SKM-1 (cell line): ENCODE data around the gene PIP4K2B.

Experiments used
- DNase-seq: peaks from one replicate; lab custom pipeline; 2025; ENCODE audit not compliant: unreplicated experiment; lab: John Stamatoyannopoulos, UW

The PIP4K2B gene

DNA sequence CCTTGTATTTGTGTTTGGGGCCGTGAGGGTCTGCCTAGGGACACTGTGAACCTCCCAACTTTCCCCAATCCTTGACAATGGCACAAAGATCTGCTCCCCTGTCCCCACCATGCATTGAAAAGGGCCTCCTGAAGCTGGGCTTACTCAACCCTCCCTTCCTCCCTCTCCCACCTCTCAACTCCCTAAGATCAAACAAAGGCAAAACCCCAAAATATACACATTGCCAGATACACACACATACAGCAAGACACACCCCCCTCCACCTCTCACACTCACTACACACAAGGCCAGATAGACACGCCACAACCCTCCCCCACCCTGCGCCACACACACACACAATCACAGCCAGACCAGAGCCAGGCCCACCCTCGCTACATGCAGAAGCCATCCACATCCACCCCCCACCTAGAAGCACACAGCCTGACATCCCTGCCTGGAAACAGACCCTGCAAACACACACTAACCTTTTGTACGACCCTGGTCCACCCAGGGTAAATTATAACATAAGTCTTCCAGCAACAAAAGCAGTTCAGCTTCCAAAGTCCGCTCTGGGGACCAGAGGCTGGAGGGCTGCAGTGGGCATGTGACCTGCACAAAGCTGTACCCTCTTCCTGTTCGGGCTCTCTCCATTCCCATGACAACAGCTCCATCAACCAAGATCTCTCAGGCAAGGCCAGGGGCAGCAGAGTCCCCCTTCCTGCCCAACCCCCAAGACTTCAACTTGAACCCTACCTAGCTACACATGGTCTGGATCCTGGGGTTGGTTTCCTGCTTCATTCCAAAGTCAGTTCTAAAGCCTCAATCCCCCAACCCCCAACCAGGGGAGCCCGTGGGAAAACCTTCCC, 53.1 kb downstream of the PIP4K2B start:
- DNase-seq, result no peak

GRCh38 chr17:38745545-38745944, 53.8 kb downstream of the PIP4K2B start:
- DNase-seq, result no peak

DNA sequence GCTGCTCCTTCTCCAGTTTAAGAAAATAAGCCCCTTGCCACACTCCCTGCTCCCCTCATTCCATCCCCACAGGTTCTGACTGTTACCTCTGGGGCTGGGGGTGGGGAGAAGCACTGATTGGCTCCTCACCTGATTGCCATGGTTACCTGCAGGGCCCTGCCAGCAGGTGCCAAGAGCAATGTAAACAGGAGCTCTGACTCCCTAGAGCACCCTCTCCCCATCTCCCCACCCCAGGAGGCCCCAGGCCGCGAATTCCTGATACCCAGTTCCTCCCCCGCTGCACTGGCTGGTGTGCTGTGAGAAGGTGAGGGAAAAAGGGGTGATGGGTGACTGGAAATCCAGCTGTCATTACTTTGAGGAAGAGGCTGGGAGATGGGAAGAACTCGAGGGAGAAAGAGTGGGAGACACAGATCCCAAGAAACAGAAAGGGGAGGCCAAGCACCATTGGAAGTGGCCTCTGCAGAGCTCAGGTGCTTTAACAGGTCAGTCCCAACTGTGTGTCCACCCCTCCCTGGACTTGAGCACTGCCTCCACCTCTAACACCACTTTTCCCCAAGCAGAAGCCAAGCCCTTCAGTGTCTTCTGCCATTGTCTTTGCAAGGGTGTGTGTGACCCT, 55.7 kb downstream of the PIP4K2B start:
- DNase-seq, result no peak

GRCh38 chr17:38742411-38743308, 56.7 kb downstream of the PIP4K2B start:
- no peak for DNase-seq

- DNase-seq, result no peak
These were observed 57.4 kb downstream of the PIP4K2B start for GRCh38 chr17:38741921-38742410.

- no peak for DNase-seq
These were observed 57.9 kb downstream of the PIP4K2B start for GRCh38 chr17:38741461-38741860.

- no peak for DNase-seq
These were observed 58.5 kb downstream of the PIP4K2B start for GRCh38 chr17:38740806-38741205.

DNA sequence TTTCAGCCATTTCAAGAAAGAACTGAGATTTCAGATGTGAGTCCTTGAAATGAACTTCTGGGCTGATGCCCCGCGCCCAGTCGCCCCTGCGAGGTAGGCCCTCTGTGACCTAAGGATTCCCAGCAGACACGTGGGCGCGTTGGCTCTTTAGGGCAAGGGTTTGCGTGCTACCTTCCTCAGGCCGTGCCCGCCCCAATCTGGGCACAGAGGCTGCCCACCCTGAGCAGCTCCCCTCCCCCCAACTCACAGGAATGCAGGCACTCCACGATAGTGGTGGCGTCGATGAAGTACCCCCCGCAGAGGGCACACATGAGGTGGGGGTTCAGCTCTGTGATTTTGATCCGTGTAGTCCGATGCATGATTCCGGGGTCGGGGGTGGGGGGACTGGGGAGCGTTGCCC, 59.3 kb downstream of the PIP4K2B start:
- no peak for DNase-seq

- no peak for DNase-seq
These were observed 60.1 kb downstream of the PIP4K2B start for GRCh38 chr17:38739305-38739704.

DNA sequence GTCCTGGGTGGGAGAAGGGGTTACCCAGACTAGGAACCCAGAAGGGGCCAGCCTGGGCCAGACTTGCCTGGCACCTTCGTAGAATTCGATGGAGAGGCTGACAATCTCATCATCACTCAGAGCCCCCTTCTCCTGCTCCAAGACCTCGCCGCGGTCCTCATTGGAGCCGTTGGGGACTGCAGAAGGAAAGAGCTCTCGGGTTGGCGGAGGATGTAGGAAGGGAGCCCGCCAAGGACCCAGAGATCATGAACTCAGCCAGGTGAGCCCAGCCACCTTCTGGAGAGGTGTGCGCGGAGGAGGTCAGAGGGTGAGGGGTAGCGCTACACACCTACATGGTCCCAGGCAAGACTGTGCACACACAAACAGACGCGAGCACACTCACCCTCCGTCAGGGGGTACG, 60.7 kb downstream of the PIP4K2B start:
- DNase-seq, result no peak

- DNase-seq, result no peak
These were observed 61.2 kb downstream of the PIP4K2B start for GRCh38 chr17:38738007-38738662.

- no peak for DNase-seq
These were observed 64.0 kb downstream of the PIP4K2B start for GRCh38 chr17:38735161-38735997.

DNA sequence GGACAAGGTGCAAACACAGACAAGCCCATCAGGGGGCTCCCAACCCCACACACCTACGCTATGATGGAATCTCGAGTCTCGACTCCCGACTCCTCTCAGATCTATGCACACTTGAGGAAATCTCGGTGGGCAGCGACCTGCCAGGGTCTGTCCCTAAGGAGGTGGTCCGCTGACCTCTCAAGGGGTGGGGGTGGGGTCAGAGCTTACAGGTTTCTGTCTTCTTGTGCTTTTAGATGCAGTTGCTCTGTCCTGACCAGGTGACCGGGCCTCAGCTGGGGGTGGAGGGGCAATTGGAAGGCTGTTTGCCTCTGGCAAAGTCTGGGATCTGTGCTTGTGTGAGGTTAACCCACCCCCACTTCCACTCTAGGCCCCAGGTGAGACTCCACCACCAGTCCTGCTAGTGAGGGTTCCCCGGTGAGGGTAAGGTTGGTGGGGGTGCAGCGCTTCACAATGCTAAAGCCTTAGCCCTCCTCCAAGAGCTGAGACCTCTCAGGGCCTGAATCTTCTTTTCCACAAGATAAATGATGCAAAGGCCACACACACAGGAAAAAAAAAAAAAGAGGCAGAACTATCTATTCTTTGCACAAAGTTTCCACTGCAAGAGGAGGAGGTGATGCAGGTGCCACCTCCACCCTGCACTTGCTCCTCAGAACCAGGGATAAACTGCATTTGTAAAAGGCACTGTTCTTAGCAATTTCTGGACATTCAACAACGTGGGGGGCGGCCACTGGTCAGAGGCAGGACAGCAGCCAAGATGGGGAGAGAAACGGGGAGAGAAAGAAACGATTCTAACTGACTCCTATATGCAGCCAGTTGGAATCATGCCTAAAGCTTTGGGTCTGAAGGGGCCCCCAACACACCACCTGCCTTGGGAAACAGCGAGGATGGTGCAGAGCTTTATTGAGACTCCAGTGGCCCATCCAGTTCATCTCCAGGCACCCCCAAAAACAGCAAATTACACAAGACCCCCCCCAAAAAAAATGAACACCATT, 65.1 kb downstream of the PIP4K2B start:
- no peak for DNase-seq

DNA sequence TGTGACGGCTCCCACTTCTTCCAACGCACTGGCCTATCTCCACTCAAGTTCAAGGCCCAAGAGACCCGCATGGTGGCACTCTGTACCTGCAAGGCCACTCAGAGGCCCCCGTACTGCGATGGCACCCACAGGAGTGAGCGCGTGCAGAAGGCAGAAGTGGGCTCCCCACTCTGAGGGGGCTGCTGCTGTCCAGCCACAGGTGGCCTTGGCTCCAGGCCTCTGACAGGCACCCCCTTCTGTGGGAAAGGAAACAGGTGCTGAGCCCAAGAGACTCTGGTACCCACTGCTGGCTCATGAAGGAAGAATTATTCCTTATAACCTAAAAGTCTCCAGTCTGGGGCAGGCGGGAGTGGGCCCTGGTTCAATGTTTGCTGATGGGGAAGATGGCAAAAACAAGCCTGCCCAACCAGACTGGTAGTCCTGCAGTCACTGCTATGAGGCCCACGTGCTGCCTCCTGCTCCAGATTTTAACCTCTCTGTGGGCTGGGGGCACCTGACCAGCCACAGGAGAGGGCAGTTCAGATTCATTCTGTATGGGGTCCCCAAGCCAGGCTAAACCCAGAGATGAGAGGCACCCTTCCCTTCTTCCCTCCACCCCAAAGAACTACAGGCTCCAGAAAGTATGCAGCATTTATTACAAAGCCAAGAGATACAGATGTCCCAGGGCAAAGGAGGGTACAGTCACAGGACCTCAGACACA, 65.9 kb downstream of the PIP4K2B start:
- DNase-seq, result no peak

- DNase-seq, result no peak
These were observed 66.7 kb downstream of the PIP4K2B start for GRCh38 chr17:38732376-38733281.

DNA sequence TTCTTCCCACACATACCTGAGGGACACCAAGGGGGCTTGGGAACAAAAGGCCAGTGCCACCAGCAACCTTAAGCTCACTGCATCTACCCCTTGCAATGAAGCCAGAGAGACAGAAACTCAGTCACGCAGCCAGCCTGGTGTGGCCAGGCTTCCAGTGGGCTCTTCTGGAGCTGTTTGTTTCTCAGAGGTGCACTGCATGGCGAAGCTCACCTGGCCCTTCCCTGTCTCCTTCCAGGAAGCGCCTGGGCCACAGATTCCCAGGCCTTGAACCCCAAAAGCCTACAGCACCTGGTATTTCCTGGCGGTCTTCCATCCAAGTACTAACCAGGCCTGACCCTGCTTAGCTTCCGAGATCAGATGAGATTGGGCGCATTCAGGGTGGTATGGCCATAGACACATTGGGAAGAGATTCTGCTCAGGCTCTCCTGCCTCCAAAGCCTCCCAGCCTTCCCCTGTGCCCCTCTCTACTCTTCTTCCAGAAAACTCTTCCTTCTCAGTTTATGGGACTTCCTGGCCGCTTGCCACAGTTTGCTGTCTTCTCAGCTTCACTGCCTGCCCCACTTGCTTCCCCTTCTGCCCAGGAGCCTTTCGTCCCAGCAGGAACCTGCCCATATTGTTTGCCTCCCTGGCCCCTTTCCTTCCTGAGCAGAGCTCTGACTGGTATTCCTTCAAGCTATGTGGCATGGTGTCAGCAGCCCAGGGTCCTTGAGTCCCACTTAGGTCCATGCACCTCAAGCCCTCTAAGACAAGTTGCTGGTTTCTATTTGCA, 67.6 kb downstream of the PIP4K2B start:
- no peak for DNase-seq
